K562 (cell line): ENCODE results near the gene NECAP2. TPM values are rescaled to one million over a fixed set of nuclear protein-coding genes. Genes with fewer than 3 reads are reported as not detected.

ENCODE experiments used
- ATAC-seq: fragments of 200-7000 bp; cut with Tn5 transposase; 3 replicates; pipeline ENCODE4 v1.9.1; 2020; ENCODE audit warnings: moderate library complexity
- BruUV-seq: library from RNA; stranded (reverse); fragments of 400-500 nt; replicated peaks from 2 replicates; lab custom pipeline; 2021; lab: Mats Ljungman, UMichigan
- CTCF ChIA-PET: fragments of 300-600 bp; formaldehyde crosslinking; extraction: SDS; loops from one replicate; lab custom pipeline; 2021; ENCODE audit warnings: low intra/inter-chr PET ratio; lab: Yijun Ruan, JAX
- POLR2A ChIA-PET: fragments of 300-600, 350-650 bp; sonication (Branson Sonifier 250); formaldehyde crosslinking; extraction: SDS; loops from one replicate; lab custom pipeline; 2021; ENCODE audit warnings: antibody characterized with exemption, inconsistent platforms; lab: Yijun Ruan, JAX
- DNase-seq, 4 experiments: peaks; one replicate each; pipeline versions ENCODE4 v3.0.0 to v3.0.0-alpha.2; 2011 to 2018; ENCODE audit warnings: low spot score in 3 of 4, mixed read lengths in 3 of 4; ENCODE audit errors: extremely low read depth in 1 of 4
- FAIRE-seq: peaks from 2 replicates; lab custom pipeline; 2011; peaks lifted over from hg19 to GRCh38; lab: Jason Lieb, UNC
- H2AFZ ChIP-seq: 2 replicates; pipeline ENCODE4 v1.6.0; 2011; ENCODE audit warnings: low read depth, low read length, control low read depth, inconsistent platforms
- H3K27ac ChIP-seq: fragments of 200-600 bp; 3 replicates; pipeline ENCODE4 v1.8.0; 2011; ENCODE audit warnings: low read depth, mild to moderate bottlenecking, control low read depth, inconsistent platforms, low read length, moderate library complexity, mixed read lengths; ENCODE audit errors: extremely low read depth
- H3K27me3 ChIP-seq, 2 experiments: fragments of 300-600 bp in 1 of 2; 2 replicates in 1 of 2; 3 replicates in 1 of 2; pipeline versions ENCODE4 v1.6.0 to v1.8.0; 2011; ENCODE audit warnings: inconsistent platforms in 2 of 2, low read length in 2 of 2, mild to moderate bottlenecking in 1 of 2, mixed read lengths in 1 of 2, moderate library complexity in 1 of 2; ENCODE audit not compliant: control insufficient read depth in 2 of 2, insufficient read depth in 2 of 2
- H3K36me3 ChIP-seq: fragments of 300-600 bp; 3 replicates; pipeline ENCODE4 v1.8.0; 2011; ENCODE audit warnings: mild to moderate bottlenecking, low read length, inconsistent platforms; ENCODE audit not compliant: control insufficient read depth, insufficient read depth
- H3K4me1 ChIP-seq, 2 experiments: fragments of 200-600 bp in 1 of 2; replicated peaks in 1 of 2; 2 replicates in 1 of 2; 3 replicates in 1 of 2; pipeline versions ENCODE4 v1.5.1 to v1.8.0; 2011; ENCODE audit warnings: inconsistent platforms in 2 of 2, low read length in 2 of 2, mild to moderate bottlenecking in 1 of 2, mixed read lengths in 1 of 2, moderate library complexity in 1 of 2; ENCODE audit not compliant: control insufficient read depth in 2 of 2, insufficient read depth in 2 of 2
- H3K4me2 ChIP-seq: 2 replicates; pipeline ENCODE4 v1.6.1; 2011; ENCODE audit warnings: low read length, control low read depth, inconsistent platforms, mixed read lengths; ENCODE audit not compliant: insufficient read depth
- H3K4me3 ChIP-seq: fragments of 200-600 bp; sonication (generic), shearing (Covaris generic); 2 replicates; pipeline ENCODE4 v1.5.1; 2016; ENCODE audit warnings: control low read depth, inconsistent platforms
- H3K79me2 ChIP-seq: fragments of 200-600 bp; 3 replicates; pipeline ENCODE4 v1.8.0; 2011; ENCODE audit warnings: low read length, inconsistent platforms; ENCODE audit not compliant: control insufficient read depth, insufficient read depth
- H3K9ac ChIP-seq, 2 experiments: 2 replicates each; pipeline versions ENCODE4 v1.6.0 to v1.6.1; 2011; ENCODE audit warnings: low read depth in 2 of 2, low read length in 2 of 2, control low read depth in 1 of 2, inconsistent platforms in 1 of 2, mild to moderate bottlenecking in 1 of 2, mixed read lengths in 1 of 2; ENCODE audit not compliant: insufficient read depth in 1 of 2
- H3K9me1 ChIP-seq: one replicate; pipeline ENCODE4 v1.6.0; 2011; ENCODE audit warnings: inconsistent platforms, mild to moderate bottlenecking, low read length, moderate library complexity; ENCODE audit not compliant: control insufficient read depth, insufficient read depth
- H3K9me3 ChIP-seq: replicated peaks from 2 replicates; pipeline ENCODE4 v1.5.1; 2011; ENCODE audit warnings: low read depth, low read length, inconsistent platforms; ENCODE audit not compliant: control insufficient read depth, insufficient read depth
- H4K20me1 ChIP-seq: replicated peaks from 2 replicates; pipeline ENCODE4 v1.6.1; 2011; ENCODE audit warnings: low read length, inconsistent platforms, mixed read lengths; ENCODE audit not compliant: control insufficient read depth, insufficient read depth
- AFF4 ChIP-seq: sonication (generic); formaldehyde crosslinking; IDR thresholded peaks from 2 replicates; pipeline ENCODE4 v1.8.0; 2023; ENCODE audit warnings: mild to moderate bottlenecking, missing genetic modification reagents
- BCLAF1 ChIP-seq, 2 experiments: fragments of 450-650 bp in 1 of 2; IDR thresholded peaks; 2 replicates each; pipeline ENCODE4 v1.6.1; 2011 to 2017; ENCODE audit warnings: low read depth in 2 of 2, antibody characterized with exemption in 1 of 2, borderline replicate concordance in 1 of 2, low read length in 1 of 2, mild to moderate bottlenecking in 1 of 2, mixed read lengths in 1 of 2; ENCODE audit not compliant: control insufficient read depth in 1 of 2
- DNMT1 ChIP-seq: fragments of 450-650 bp; IDR thresholded peaks from 2 replicates; pipeline ENCODE4 v1.6.1; 2016; ENCODE audit warnings: antibody characterized with exemption, mild to moderate bottlenecking
- ERF ChIP-seq: fragments of 450-650 bp; formaldehyde crosslinking; IDR thresholded peaks from 2 replicates; pipeline ENCODE4 v1.4.0; 2020; ENCODE audit warnings: mild to moderate bottlenecking, mixed read lengths
- POLR3A ChIP-seq: IDR thresholded peaks from 2 replicates; pipeline ENCODE4 v1.6.1; 2011; ENCODE audit warnings: borderline replicate concordance, mild to moderate bottlenecking, moderate library complexity; ENCODE audit not compliant: insufficient read length, insufficient read depth; ENCODE audit errors: extremely low read depth
- RNF2 ChIP-seq: sonication (generic); IDR thresholded peaks from 2 replicates; pipeline ENCODE4 v1.6.1; 2016
- TRIM24 ChIP-seq, 2 experiments: fragments of 450-650 bp; IDR thresholded peaks; 2 replicates each; pipeline ENCODE4 v1.6.1; 2016
- TRIM25 ChIP-seq: fragments of 450-650 bp; IDR thresholded peaks from 2 replicates; pipeline ENCODE4 v1.7.0; 2016; ENCODE audit warnings: borderline replicate concordance
- ZNF740 ChIP-seq, 3 experiments: fragments of 200-800 bp in 1 of 3; sonication (Bioruptor generic) in 1 of 3; sonication (generic) in 1 of 3; formaldehyde crosslinking in 1 of 3; IDR thresholded peaks; 2 replicates each; pipeline versions ENCODE4 v1.6.1 to v1.8.0; 2016 to 2022; ENCODE audit warnings: mild to moderate bottlenecking in 2 of 3, missing compliant biosample characterization in 2 of 3, missing genetic modification characterization in 2 of 3, missing genetic modification reagents in 1 of 3
- WGBS: fragments of 100-300 bp; shearing (Covaris generic); methylation state at CpG from one replicate; pipeline ENCODE4 v1.1.6; 2016; ENCODE audit warnings: low coverage, mixed read lengths; ENCODE audit not compliant: insufficient coverage; ENCODE audit errors: missing lambda C conversion rate; 5-methylcytosine and 5-hydroxymethylcytosine counted together
- in situ Hi-C: fragments of 300-500 bp; cut with MboI; formaldehyde crosslinking; loops from 4 replicates; pipeline ENCODE4 v1.15.0; 2018; ENCODE audit warnings: inconsistent platforms, mixed read lengths
- intact Hi-C: fragments of 100-400 bp; cut with micrococcal nuclease; formaldehyde crosslinking; loops from 2 replicates; pipeline ENCODE4 v1.14.2; 2022
- polyA plus RNA-seq, 8 experiments: library from polyadenylated mRNA; depleted of rRNA in 4 of 8; stranded (reverse) in 5 of 8; unstranded in 3 of 8; fragments of >200 nt; fragmentation: Nextera tagmentation in 2 of 8; fragmentation: Illumina TruSeq in 1 of 8; extraction: Ambion mirVana in 2 of 8; extraction: Trizol in 1 of 8; gene quantifications; 2 replicates each; pipeline versions ENCODE4 v1.2.1 to v1.2.3, GENCODE V29; 2011 to 2014; ENCODE audit warnings: inconsistent platforms in 1 of 8, missing spikeins in 1 of 8
- total RNA-seq, 7 experiments: library from RNA; depleted of rRNA in 6 of 7; stranded (reverse); fragments of >200 nt in 6 of 7; fragmentation: Illumina TruSeq in 2 of 7; extraction: Trizol in 2 of 7; gene quantifications; 2 replicates each; pipeline versions ENCODE4 v1.2.1 to v1.2.3, GENCODE V29; 2011 to 2021; ENCODE audit warnings: low replicate concordance in 1 of 7

The NECAP2 gene
- total and polyA plus RNA-seq, 9 of the 15 experiments (the other 6 are each of a cell fraction or from before 2014, with no cell fraction given): 22.7 to 107 (median 79.2) TPM

- Histone ChIP-seq H3K9ac (peak overlapping the region in 1 of 2 experiments; percentile 36; a peak in 1 of 4 replicates), H3K36me3 (no peaks in the 10 kb centered on the region), H3K4me1 (peaks cover 0 to 10% of the 10 kb centered on the region in 2 experiments; a peak in 2 of 5 replicates), H3K9me3 (no peaks in the 10 kb centered on the region), H3K4me3 (no peak overlapping the region), H2AFZ (no peak overlapping the region), H4K20me1 (no peaks in the 10 kb centered on the region), H3K27ac (no peak overlapping the region), H3K27me3 (no peaks in the 10 kb centered on the region), H3K4me2 (no peak overlapping the region), H3K9me1 (no peaks in the 10 kb centered on the region), H3K79me2 (no peaks in the 10 kb centered on the region)
- CTCF ChIA-PET: no interaction called here
- DNase-seq (no peak), FAIRE-seq (no peak), ATAC-seq (peak; percentile 42)
- BruUV-seq: no TSS peak
- in situ Hi-C loops (no loop called here), intact Hi-C loops (no loop called here)
- WGBS: 57% methylated on average over 9 of the region's 9 CpGs
- POLR2A ChIA-PET: no interaction called here
- TF ChIP-seq ZNF740 (CRISPR knock-in tag; IDR thresholded peaks at IDR 0.05) (no peak), ZNF740 (tag; IDR thresholded peaks at IDR 0.05) (no peak), AFF4 (CRISPR knock-in tag) (no peak), TRIM25 (no peak), ERF (CRISPR knock-in tag) (no peak), TRIM24 (IDR thresholded peaks at IDR 0.05) (no peak), BCLAF1 (IDR thresholded peaks at IDR 0.05; ENCODE audit: borderline replicate concordance in 1 of 2, control insufficient read depth in 1 of 2, low read depth in 2 of 2, low read length in 1 of 2) (no peak), POLR3A (no peak), RNF2 (no peak), DNMT1 (no peak)
These were observed 50.6 kb downstream of the NECAP2 start for GRCh38 chr1:16491056-16491675.
